Measurements from ENCODE around the gene GSTM5.
"Not testable (repeated sequence)": the region's sequence is repeated elsewhere in the genome, so short reads cannot be mapped to it uniquely, and the experiment has no call there.

DNA sequence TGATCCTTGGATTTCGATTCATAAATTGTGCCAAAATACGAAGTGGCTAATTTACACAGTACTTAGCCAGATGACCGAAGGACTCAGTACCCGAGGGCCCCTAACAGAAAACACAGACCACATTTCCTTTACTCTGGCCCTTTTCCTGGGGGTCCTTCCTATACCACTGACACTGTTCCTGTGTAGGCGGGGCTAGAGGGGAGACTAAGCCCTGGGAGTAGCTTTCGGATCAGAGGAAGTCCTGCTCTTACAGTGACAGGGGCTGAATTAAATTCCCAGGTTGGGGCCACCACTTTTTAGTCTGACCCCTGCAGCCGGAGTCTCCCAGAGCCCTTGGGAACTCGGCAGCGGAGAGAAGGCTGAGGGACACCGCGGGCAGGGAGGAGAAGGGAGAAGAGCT is 24.9 kb upstream of the GSTM5 start:
- TF ChIP-seq CTCF, POLR2A (IDR thresholded peaks at IDR 0.05): not testable (repeated sequence)

Measured in body of pancreas (tissue), 4 donors.